PC-9 (cell line): ENCODE data around the gene FAM98B.
"Not testable (repeated sequence)": the region's sequence is repeated elsewhere in the genome, so short reads cannot be mapped to it uniquely, and the experiment has no call there.

Experiments
- CTCF ChIP-seq: fragments of 200-600 bp; sonication (generic); conservative IDR thresholded peaks from 2 replicates; pipeline ENCODE4 v1.6.1; 2017; ENCODE audit warnings: mixed run types, antibody characterized with exemption, mild to moderate bottlenecking, moderate library complexity
- EZH2 ChIP-seq: fragments of 200-600 bp; sonication (generic); IDR thresholded peaks from 2 replicates; pipeline ENCODE4 v1.8.0; 2017; ENCODE audit warnings: antibody characterized with exemption, low read depth

- TF ChIP-seq CTCF, EZH2: not testable (repeated sequence)
Observed at GRCh38 chr15:38437603-38438002, 16.3 kb upstream of the FAM98B start.
